ENCODE data around the gene HJURP. TPM values are rescaled to one million over a fixed set of nuclear protein-coding genes. Genes with fewer than 3 reads are reported as not detected.

HJURP gene
- total RNA-seq, 1 donor from 2014 or later, result 23.1 TPM

DNA sequence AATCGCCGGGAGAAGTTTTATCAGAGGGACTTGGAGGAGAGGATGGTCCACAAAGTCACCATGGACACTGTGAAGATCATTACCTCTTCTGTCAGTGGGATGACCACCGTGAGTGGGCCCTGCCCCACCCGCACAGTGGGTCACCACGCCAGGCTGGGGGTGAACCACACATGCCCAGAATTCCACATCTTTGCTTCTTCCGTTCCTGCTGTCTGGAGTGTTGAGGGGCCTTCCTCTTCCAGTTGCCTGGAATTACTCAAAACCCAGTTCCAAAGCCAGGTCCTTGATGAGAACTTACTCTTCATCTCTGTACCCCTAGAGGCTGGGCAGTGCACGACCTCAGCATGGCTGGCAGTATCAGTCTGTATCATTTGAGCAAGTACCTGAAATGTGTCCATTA is 54.1 kb downstream of the HJURP start:
- H3K9me3 Mint-ChIP-seq (ENCODE audit: low read depth), result peaks cover 5% of the 10 kb centered on the region
- TF ChIP-seq, protein P1, sequence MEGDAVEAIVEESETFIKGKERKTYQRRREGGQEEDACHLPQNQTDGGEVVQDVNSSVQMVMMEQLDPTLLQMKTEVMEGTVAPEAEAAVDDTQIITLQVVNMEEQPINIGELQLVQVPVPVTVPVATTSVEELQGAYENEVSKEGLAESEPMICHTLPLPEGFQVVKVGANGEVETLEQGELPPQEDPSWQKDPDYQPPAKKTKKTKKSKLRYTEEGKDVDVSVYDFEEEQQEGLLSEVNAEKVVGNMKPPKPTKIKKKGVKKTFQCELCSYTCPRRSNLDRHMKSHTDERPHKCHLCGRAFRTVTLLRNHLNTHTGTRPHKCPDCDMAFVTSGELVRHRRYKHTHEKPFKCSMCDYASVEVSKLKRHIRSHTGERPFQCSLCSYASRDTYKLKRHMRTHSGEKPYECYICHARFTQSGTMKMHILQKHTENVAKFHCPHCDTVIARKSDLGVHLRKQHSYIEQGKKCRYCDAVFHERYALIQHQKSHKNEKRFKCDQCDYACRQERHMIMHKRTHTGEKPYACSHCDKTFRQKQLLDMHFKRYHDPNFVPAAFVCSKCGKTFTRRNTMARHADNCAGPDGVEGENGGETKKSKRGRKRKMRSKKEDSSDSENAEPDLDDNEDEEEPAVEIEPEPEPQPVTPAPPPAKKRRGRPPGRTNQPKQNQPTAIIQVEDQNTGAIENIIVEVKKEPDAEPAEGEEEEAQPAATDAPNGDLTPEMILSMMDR (IDR thresholded peaks at IDR 0.05; ENCODE audit: unreplicated experiment), result no peak
- peak; percentile 5 for DNase-seq (ENCODE audit: low spot score, unreplicated experiment)
- H3K36me3 Mint-ChIP-seq (ENCODE audit: insufficient read depth), result no peaks in the 10 kb centered on the region
- H3K4me3 Mint-ChIP-seq (ENCODE audit: low read depth), result no peak overlapping the region
- no peak overlapping the region for H3K27ac Mint-ChIP-seq
- peaks cover 22% of the 10 kb centered on the region for H3K27me3 Mint-ChIP-seq
- H3K4me1 Mint-ChIP-seq (ENCODE audit: low read depth), result no peaks in the 10 kb centered on the region

DNA sequence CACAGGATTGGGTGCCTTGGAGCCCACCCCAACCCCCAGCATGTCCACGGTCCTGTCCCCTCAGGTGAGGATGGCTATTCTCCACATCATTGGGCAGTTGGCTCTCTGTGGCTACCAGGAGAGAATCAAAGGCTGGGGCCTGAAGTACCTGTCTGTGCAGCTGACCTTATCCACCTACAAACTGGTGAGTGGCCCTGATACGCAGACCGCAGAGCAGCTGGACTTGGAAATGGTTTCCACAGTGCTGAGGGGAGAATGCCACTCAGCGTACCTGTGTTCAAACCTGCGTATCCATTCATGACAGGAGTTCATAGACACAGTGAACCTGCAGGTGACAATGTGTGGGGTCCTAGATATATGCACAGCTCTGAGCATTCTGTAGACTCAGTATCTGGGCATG is 54.6 kb downstream of the HJURP start:
- Mint-ChIP-seq H3K27me3 (peaks cover 17% of the 10 kb centered on the region), H3K36me3 (ENCODE audit: insufficient read depth) (no peaks in the 10 kb centered on the region), H3K4me1 (ENCODE audit: low read depth) (no peaks in the 10 kb centered on the region), H3K27ac (no peak overlapping the region), H3K4me3 (ENCODE audit: low read depth) (no peak overlapping the region), H3K9me3 (ENCODE audit: low read depth) (peaks cover 5% of the 10 kb centered on the region)
- no peak for DNase-seq (ENCODE audit: low spot score, unreplicated experiment)
- TF ChIP-seq, protein P1 (IDR thresholded peaks at IDR 0.05; ENCODE audit: unreplicated experiment), result no peak

DNA sequence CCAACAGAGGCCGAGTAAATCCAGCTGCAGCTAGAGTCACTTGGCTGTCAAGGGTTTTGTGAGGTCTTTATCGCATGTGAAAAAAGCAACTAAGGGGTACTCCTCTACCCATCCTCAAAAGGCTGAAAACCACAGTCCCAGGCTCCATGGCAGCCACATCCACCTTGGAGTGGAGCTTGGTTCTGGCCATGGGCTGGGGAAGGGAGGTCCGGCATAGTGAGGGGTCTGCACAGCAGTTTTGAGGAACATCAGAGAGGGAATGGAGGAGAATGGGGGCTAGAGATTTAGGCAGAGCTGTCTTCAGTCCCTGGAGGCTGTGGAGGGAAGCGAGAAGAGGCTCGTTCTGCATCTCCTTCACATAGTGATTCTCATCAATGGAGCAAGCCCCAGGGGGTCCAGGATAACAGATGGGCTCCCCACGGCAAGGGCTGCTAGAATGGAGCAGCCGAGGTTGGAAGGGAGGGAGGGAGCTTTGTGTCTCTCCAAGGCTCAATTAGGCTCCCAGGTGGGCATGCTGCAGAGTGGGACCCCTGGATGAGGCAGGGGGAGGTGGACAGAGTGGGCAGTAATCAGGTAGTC is 55.2 kb downstream of the HJURP start:
- Mint-ChIP-seq H3K27me3 (peaks cover 14% of the 10 kb centered on the region), H3K9me3 (ENCODE audit: low read depth) (peaks cover 5% of the 10 kb centered on the region), H3K36me3 (ENCODE audit: insufficient read depth) (no peaks in the 10 kb centered on the region), H3K4me3 (ENCODE audit: low read depth) (no peak overlapping the region), H3K27ac (no peak overlapping the region), H3K4me1 (ENCODE audit: low read depth) (no peaks in the 10 kb centered on the region)
- TF ChIP-seq, protein P1 (IDR thresholded peaks at IDR 0.05; ENCODE audit: unreplicated experiment), result no peak
- peak; percentile 3 for DNase-seq (ENCODE audit: low spot score, unreplicated experiment)

DNA sequence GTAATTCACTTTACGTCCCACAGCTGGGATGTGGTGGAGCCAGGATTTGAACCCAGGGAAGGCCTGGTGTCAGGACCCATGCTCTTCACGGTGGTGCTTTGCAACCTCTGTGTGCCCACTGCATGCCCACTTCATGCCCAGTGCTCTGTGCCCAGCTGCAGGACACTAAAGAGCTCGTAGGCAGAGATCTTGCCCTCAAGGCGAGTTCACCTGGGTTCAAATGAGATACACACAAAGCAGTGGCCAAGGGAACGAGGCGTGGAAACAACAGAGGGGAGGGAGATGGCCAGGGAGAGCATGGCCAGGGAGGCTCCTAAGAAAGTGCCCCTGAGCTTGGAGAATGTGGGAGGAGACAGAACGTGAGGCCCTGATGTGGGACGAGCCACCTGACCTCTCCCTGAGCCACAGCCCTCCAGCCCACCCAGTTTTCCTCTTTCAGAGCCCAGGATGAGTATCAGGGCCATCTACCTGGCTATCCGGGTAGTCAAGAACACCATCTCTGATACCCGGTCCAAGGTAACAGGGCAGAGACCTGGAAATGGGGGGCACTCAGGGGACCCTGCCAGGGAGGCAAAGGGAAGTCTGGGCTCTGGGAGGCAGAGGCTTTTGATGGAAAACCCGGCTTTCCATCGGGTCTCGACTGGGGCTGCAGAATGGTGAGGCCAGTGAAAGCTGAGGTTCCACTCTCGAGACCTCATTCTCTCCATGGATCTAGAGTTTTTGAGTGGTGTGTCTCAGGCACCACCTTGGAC is 55.8 kb downstream of the HJURP start:
- H3K27ac Mint-ChIP-seq, result no peak overlapping the region
- no peaks in the 10 kb centered on the region for H3K4me1 Mint-ChIP-seq (ENCODE audit: low read depth)
- peak; percentile 4 for DNase-seq (ENCODE audit: low spot score, unreplicated experiment)
- TF ChIP-seq, protein P1 (IDR thresholded peaks at IDR 0.05; ENCODE audit: unreplicated experiment), result no peak
- peaks cover 5% of the 10 kb centered on the region for H3K9me3 Mint-ChIP-seq (ENCODE audit: low read depth)
- no peaks in the 10 kb centered on the region for H3K36me3 Mint-ChIP-seq (ENCODE audit: insufficient read depth)
- peaks cover 11% of the 10 kb centered on the region for H3K27me3 Mint-ChIP-seq
- no peak overlapping the region for H3K4me3 Mint-ChIP-seq (ENCODE audit: low read depth)

DNA sequence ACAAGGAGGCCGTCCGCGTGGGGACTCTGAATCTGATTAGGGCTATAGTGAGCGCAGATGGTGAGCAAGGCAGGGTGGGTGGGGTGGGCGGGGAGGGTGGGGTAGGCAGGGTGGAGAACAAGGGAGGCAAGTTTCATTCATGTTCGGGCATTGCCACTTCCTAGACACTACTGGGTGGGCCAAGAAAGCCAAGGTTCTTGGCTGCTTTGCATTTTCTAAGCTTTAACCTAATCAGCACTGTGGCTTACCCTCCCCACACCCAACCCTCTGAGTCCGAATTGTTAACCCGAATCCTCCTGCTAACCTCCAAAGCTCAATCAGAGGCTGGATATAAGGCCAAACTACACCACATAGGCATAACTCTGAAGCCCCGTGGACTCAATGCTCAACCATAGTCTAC is 58.1 kb downstream of the HJURP start:
- Mint-ChIP-seq H3K9me3 (ENCODE audit: low read depth) (peaks cover 5% of the 10 kb centered on the region), H3K36me3 (ENCODE audit: insufficient read depth) (no peaks in the 10 kb centered on the region), H3K27me3 (peaks cover 12% of the 10 kb centered on the region), H3K27ac (no peak overlapping the region), H3K4me1 (ENCODE audit: low read depth) (no peaks in the 10 kb centered on the region), H3K4me3 (ENCODE audit: low read depth) (no peak overlapping the region)
- DNase-seq (ENCODE audit: low spot score, unreplicated experiment), result peak; percentile 2
- TF ChIP-seq, protein P1 (IDR thresholded peaks at IDR 0.05; ENCODE audit: unreplicated experiment), result no peak

All from progenitor cell of endocrine pancreas (in vitro differentiated cells).